Activated CD4-positive, alpha-beta T cell treated with anti-CD3 and anti-CD28 coated beads, Interleukin-2, amount 50 U/mL, for 16 hours (primary cell): ENCODE measurements around the gene PDE3B.
A peak's percentile ranks its signal among the peaks of the same experiment; 100 is the strongest.
"Not testable (repeated sequence)": the region's sequence is repeated elsewhere in the genome, so short reads cannot be mapped to it uniquely, and the experiment has no call there.

Experiments
- DNase-seq: peaks from one replicate; pipeline ENCODE4 v3.0.0-alpha.2; 2020

Gene PDE3B

GRCh38 chr11:14642453-14642852 is 1.2 kb upstream of the PDE3B start:
- no peak for DNase-seq

GRCh38 chr11:14642873-14643696 is 519 bp upstream of the PDE3B start:
- DNase-seq, result no peak

GRCh38 chr11:14644226-14645014 is 816 bp downstream of the PDE3B start:
- DNase-seq, result peak; percentile 35

GRCh38 chr11:14645015-14645912 is 1.7 kb downstream of the PDE3B start:
- DNase-seq, result peak; percentile 69

- peak; percentile 38 for DNase-seq
Measured at GRCh38 chr11:14645985-14646900, 2.6 kb downstream of the PDE3B start.

- no peak for DNase-seq
Measured at GRCh38 chr11:14650064-14650463, 6.5 kb downstream of the PDE3B start.

- no peak for DNase-seq
Measured at GRCh38 chr11:14653090-14653489, 9.5 kb downstream of the PDE3B start.

GRCh38 chr11:14655435-14655834 is 11.8 kb downstream of the PDE3B start:
- DNase-seq, result no peak

GRCh38 chr11:14656536-14657457 is 13.2 kb downstream of the PDE3B start:
- no peak for DNase-seq

GRCh38 chr11:14657841-14658240 is 14.2 kb downstream of the PDE3B start:
- DNase-seq, result no peak

- not testable (repeated sequence) for DNase-seq
Measured at GRCh38 chr11:14664926-14665325, 21.3 kb downstream of the PDE3B start.

GRCh38 chr11:14667329-14667728 is 23.7 kb downstream of the PDE3B start:
- not testable (repeated sequence) for DNase-seq

GRCh38 chr11:14668731-14669301 is 25.2 kb downstream of the PDE3B start:
- DNase-seq, result no peak

GRCh38 chr11:14669499-14669898 is 25.9 kb downstream of the PDE3B start:
- DNase-seq, result no peak

GRCh38 chr11:14669958-14670357 is 26.4 kb downstream of the PDE3B start:
- DNase-seq, result no peak

- DNase-seq, result no peak
Measured at GRCh38 chr11:14672635-14673034, 29.0 kb downstream of the PDE3B start.

- no peak for DNase-seq
Measured at GRCh38 chr11:14673421-14673820, 29.8 kb downstream of the PDE3B start.

- no peak for DNase-seq
Measured at GRCh38 chr11:14673824-14674405, 30.3 kb downstream of the PDE3B start.

GRCh38 chr11:14676068-14676467 is 32.5 kb downstream of the PDE3B start:
- no peak for DNase-seq

- DNase-seq, result no peak
Measured at GRCh38 chr11:14677146-14677545, 33.5 kb downstream of the PDE3B start.
